HepG2 (cell line): Measurements from ENCODE around the gene MAPK8IP3. TPM values are rescaled to one million over a fixed set of nuclear protein-coding genes. Genes with fewer than 3 reads are reported as not detected.
A peak's percentile ranks its signal among the peaks of the same experiment; 100 is the strongest.

Experiments
- ATAC-seq: fragments of 200-7000 bp; cut with Tn5 transposase; 3 replicates; pipeline ENCODE4 v1.9.1; 2020; ENCODE audit warnings: mild to moderate bottlenecking, moderate library complexity
- BruUV-seq: library from RNA; stranded (reverse); fragments of 400-500 nt; replicated peaks from 2 replicates; lab custom pipeline; 2021; lab: Mats Ljungman, UMichigan
- CTCF ChIA-PET: fragments of 300-600 bp; formaldehyde crosslinking; extraction: SDS; loops from one replicate; lab custom pipeline; 2021; ENCODE audit warnings: low total read pairs, inconsistent platforms, low intra/inter-chr PET ratio; lab: Yijun Ruan, JAX
- POLR2A ChIA-PET: fragments of 350-600 bp; sonication (Branson Sonifier 250); formaldehyde crosslinking; loops from one replicate; lab custom pipeline; 2020; ENCODE audit warnings: antibody characterized with exemption, inconsistent platforms; lab: Yijun Ruan, JAX
- DNase-seq: peaks from one replicate; pipeline ENCODE4 v3.0.0-alpha.2; 2015; ENCODE audit warnings: low spot score
- FAIRE-seq: peaks from 3 replicates; lab custom pipeline; 2011; peaks lifted over from hg19 to GRCh38; lab: Jason Lieb, UNC
- H2AFZ ChIP-seq: one replicate; pipeline ENCODE4 v1.6.1; 2011; ENCODE audit warnings: low read length, inconsistent platforms
- H3K27ac ChIP-seq: fragments of 300-600 bp; 3 replicates; pipeline ENCODE4 v1.8.0; 2011; ENCODE audit warnings: mixed run types, mild to moderate bottlenecking, mixed read lengths, low read length, inconsistent platforms; ENCODE audit not compliant: insufficient read depth; ENCODE audit errors: extremely low read length
- H3K27me3 ChIP-seq, 2 experiments: fragments of 200-600 bp in 1 of 2; 2 replicates in 1 of 2; 3 replicates in 1 of 2; pipeline versions ENCODE4 v1.6.0 to v1.8.0; 2011; ENCODE audit warnings: low read length in 2 of 2, mild to moderate bottlenecking in 2 of 2, moderate library complexity in 2 of 2, inconsistent platforms in 1 of 2; ENCODE audit not compliant: insufficient read depth in 2 of 2, control insufficient read depth in 1 of 2
- H3K36me3 ChIP-seq, 2 experiments: fragments of 200-600 bp in 1 of 2; replicated peaks in 1 of 2; 2 replicates in 1 of 2; 3 replicates in 1 of 2; pipeline versions ENCODE4 v1.5.1 to v1.8.0; 2011; ENCODE audit warnings: low read length in 2 of 2, inconsistent platforms in 1 of 2; ENCODE audit not compliant: insufficient read depth in 2 of 2, control insufficient read depth in 1 of 2
- H3K4me1 ChIP-seq: 2 replicates; pipeline ENCODE4 v1.5.1; 2012; ENCODE audit warnings: low read length, inconsistent platforms; ENCODE audit not compliant: insufficient read depth
- H3K4me2 ChIP-seq: 2 replicates; pipeline ENCODE4 v1.6.0; 2011; ENCODE audit warnings: low read depth, low read length, inconsistent platforms
- H3K4me3 ChIP-seq, 3 experiments: fragments of 200-600 bp in 1 of 3; sonication (generic), shearing (Covaris generic) in 1 of 3; replicated peaks in 1 of 3; 2 replicates each; pipeline ENCODE4 v1.5.1; 2011 to 2016; ENCODE audit warnings: low read length in 3 of 3, inconsistent platforms in 2 of 3, low read depth in 2 of 3, mild to moderate bottlenecking in 2 of 3, control low read depth in 1 of 3, mixed read lengths in 1 of 3; ENCODE audit not compliant: insufficient read depth in 1 of 3
- H3K79me2 ChIP-seq: one replicate; pipeline ENCODE4 v1.6.1; 2011; ENCODE audit warnings: low read length, inconsistent platforms; ENCODE audit not compliant: insufficient read depth
- H3K9ac ChIP-seq: 2 replicates; pipeline ENCODE4 v1.6.0; 2011; ENCODE audit warnings: mild to moderate bottlenecking, low read depth, low read length, inconsistent platforms; ENCODE audit not compliant: insufficient read depth
- H3K9me3 ChIP-seq: 2 replicates; pipeline ENCODE4 v1.5.1; 2012; ENCODE audit warnings: mild to moderate bottlenecking, low read length
- H4K20me1 ChIP-seq: 2 replicates; pipeline ENCODE4 v1.6.0; 2011; ENCODE audit warnings: inconsistent platforms, mild to moderate bottlenecking, low read length, moderate library complexity; ENCODE audit not compliant: insufficient read depth
- GATAD2A ChIP-seq: IDR thresholded peaks from 2 replicates; pipeline ENCODE4 v1.6.1; 2016
- KDM4B ChIP-seq: sonication (generic); formaldehyde crosslinking; IDR thresholded peaks from 2 replicates; pipeline ENCODE4 v1.4.0; 2020; ENCODE audit warnings: missing genetic modification reagents
- MAF1 ChIP-seq: sonication (generic); formaldehyde crosslinking; IDR thresholded peaks from 2 replicates; pipeline ENCODE4 v1.5.0; 2020; ENCODE audit warnings: missing genetic modification reagents, borderline replicate concordance
- RXRB ChIP-seq: IDR thresholded peaks from 2 replicates; pipeline ENCODE4 v1.6.1; 2016; ENCODE audit warnings: borderline replicate concordance, missing genetic modification reagents, missing compliant biosample characterization
- SMARCE1 ChIP-seq: fragments of 450-650 bp; IDR thresholded peaks from 2 replicates; pipeline ENCODE4 v1.6.1; 2017; ENCODE audit warnings: borderline replicate concordance
- SP5 ChIP-seq: IDR thresholded peaks from 2 replicates; pipeline ENCODE4 v1.6.1; 2016; ENCODE audit warnings: low read depth, borderline replicate concordance
- TBL1XR1 ChIP-seq: fragments of 150-350 bp; IDR thresholded peaks from 2 replicates; pipeline ENCODE4 v1.6.1; 2014; ENCODE audit warnings: borderline replicate concordance, low read length; ENCODE audit not compliant: partially characterized antibody
- ZFP36L1 ChIP-seq: sonication (generic); formaldehyde crosslinking; IDR thresholded peaks from 2 replicates; pipeline ENCODE4 v1.8.0; 2022; ENCODE audit warnings: mild to moderate bottlenecking, missing genetic modification reagents, moderate library complexity
- ZKSCAN5 ChIP-seq: sonication (generic); formaldehyde crosslinking; IDR thresholded peaks from 2 replicates; pipeline ENCODE4 v1.5.1; 2020; ENCODE audit warnings: mild to moderate bottlenecking, missing genetic modification reagents
- ZNF678 ChIP-seq: sonication (generic); formaldehyde crosslinking; IDR thresholded peaks from 2 replicates; pipeline ENCODE4 v1.4.0; 2020; ENCODE audit warnings: mild to moderate bottlenecking, missing genetic modification reagents
- WGBS: methylation state at CpG from one replicate; pipeline ENCODE4 v1.1.6; 2017; ENCODE audit warnings: low lambda C conversion rate; 5-methylcytosine and 5-hydroxymethylcytosine counted together
- in situ Hi-C: cut with HindIII; loops from 2 replicates; pipeline ENCODE4 v1.10.0; 2017; ENCODE audit warnings: low pct_unique_long_range_greater_than_20kb; ENCODE audit not compliant: extremely low pct_ligation_motif_present
- intact Hi-C: fragments of 100-400 bp; cut with micrococcal nuclease; formaldehyde crosslinking; loops from one replicate; pipeline ENCODE4 v1.10.0; 2022; ENCODE audit not compliant: unreplicated experiment
- polyA plus RNA-seq, 8 experiments: library from polyadenylated mRNA; depleted of rRNA in 3 of 8; stranded (reverse) in 7 of 8; unstranded in 1 of 8; fragments of >200 nt; fragmentation: Illumina TruSeq in 4 of 8; extraction: Trizol in 4 of 8; gene quantifications; 2 replicates each; pipeline versions ENCODE4 v1.2.1 to v1.2.3, GENCODE V29; 2011 to 2016; ENCODE audit warnings: low read depth in 4 of 8, missing spikeins in 1 of 8, mixed read lengths in 1 of 8; ENCODE audit not compliant: insufficient read depth in 1 of 8
- total RNA-seq, 5 experiments: library from RNA; depleted of rRNA; stranded (reverse); fragments of >200 nt; fragmentation: Illumina TruSeq; extraction: Trizol; gene quantifications; 2 replicates each; pipeline ENCODE4 v1.2.3, GENCODE V29; 2016; ENCODE audit warnings: low read depth in 1 of 5
- TF ChIP-seq, protein P1 (sequence below): sonication (generic); formaldehyde crosslinking; IDR thresholded peaks from 2 replicates; pipeline ENCODE4 v1.4.0; 2020; ENCODE audit warnings: missing genetic modification reagents
- TF ChIP-seq, protein P2 (sequence below), 2 experiments: sonication (generic) in 1 of 2; formaldehyde crosslinking in 1 of 2; IDR thresholded peaks; 2 replicates each; pipeline versions ENCODE4 v1.6.1 to v1.9.0; 2014 to 2022; ENCODE audit warnings: antibody characterized with exemption in 1 of 2, borderline replicate concordance in 1 of 2, inconsistent platforms in 1 of 2, low read depth in 1 of 2, missing genetic modification reagents in 1 of 2

The MAPK8IP3 gene
- total and polyA plus RNA-seq, 2 of the 13 experiments (the other 11 are each of a cell fraction or from before 2014, with no cell fraction given) = 25.1 to 41.7 TPM

- FAIRE-seq (no peak), ATAC-seq (peak; percentile 28; the same call in 2 of the 3 replicates), DNase-seq (no peak)
- no peaks in the 10 kb centered on the region for H4K20me1 ChIP-seq
- TF ChIP-seq SMARCE1 = no peak
- TF ChIP-seq ZKSCAN5 (CRISPR knock-in tag) = no peak
- TF ChIP-seq SP5 (CRISPR knock-in tag) = no peak
- TF ChIP-seq, protein P1, sequence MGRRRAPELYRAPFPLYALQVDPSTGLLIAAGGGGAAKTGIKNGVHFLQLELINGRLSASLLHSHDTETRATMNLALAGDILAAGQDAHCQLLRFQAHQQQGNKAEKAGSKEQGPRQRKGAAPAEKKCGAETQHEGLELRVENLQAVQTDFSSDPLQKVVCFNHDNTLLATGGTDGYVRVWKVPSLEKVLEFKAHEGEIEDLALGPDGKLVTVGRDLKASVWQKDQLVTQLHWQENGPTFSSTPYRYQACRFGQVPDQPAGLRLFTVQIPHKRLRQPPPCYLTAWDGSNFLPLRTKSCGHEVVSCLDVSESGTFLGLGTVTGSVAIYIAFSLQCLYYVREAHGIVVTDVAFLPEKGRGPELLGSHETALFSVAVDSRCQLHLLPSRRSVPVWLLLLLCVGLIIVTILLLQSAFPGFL = no peak
- no peak for TF ChIP-seq ZNF678
- TF ChIP-seq TBL1XR1 = no peak
- no peak for TF ChIP-seq ZFP36L1 (CRISPR knock-in tag)
- TF ChIP-seq, protein P2, sequence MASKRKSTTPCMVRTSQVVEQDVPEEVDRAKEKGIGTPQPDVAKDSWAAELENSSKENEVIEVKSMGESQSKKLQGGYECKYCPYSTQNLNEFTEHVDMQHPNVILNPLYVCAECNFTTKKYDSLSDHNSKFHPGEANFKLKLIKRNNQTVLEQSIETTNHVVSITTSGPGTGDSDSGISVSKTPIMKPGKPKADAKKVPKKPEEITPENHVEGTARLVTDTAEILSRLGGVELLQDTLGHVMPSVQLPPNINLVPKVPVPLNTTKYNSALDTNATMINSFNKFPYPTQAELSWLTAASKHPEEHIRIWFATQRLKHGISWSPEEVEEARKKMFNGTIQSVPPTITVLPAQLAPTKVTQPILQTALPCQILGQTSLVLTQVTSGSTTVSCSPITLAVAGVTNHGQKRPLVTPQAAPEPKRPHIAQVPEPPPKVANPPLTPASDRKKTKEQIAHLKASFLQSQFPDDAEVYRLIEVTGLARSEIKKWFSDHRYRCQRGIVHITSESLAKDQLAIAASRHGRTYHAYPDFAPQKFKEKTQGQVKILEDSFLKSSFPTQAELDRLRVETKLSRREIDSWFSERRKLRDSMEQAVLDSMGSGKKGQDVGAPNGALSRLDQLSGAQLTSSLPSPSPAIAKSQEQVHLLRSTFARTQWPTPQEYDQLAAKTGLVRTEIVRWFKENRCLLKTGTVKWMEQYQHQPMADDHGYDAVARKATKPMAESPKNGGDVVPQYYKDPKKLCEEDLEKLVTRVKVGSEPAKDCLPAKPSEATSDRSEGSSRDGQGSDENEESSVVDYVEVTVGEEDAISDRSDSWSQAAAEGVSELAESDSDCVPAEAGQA (IDR thresholded peaks at IDR 0.05; ENCODE audit: low read depth) = no peak
- TF ChIP-seq, protein P2 (CRISPR knock-in tag; IDR thresholded peaks at IDR 0.05; ENCODE audit: borderline replicate concordance) = no peak
- TF ChIP-seq MAF1 (CRISPR knock-in tag) = no peak
- no peak for TF ChIP-seq RXRB
- no peak for TF ChIP-seq GATAD2A (CRISPR knock-in tag)
- no peak for TF ChIP-seq KDM4B
- H3K79me2 ChIP-seq = no peaks in the 10 kb centered on the region
- H3K9me3 ChIP-seq = no peaks in the 10 kb centered on the region
- no peaks in the 10 kb centered on the region for H3K4me1 ChIP-seq
- 80% methylated on average over 1 of the region's 8 CpGs for WGBS
- POLR2A ChIA-PET = interaction anchor here (1.2 kb wide), 1 partner anchor 10 kb away, joined by 6 read pairs; the partner anchor contains the start of gene JPT2
- no TSS peak for BruUV-seq
- CTCF ChIA-PET = no interaction called here
- no peaks in the 10 kb centered on the region for H3K27me3 ChIP-seq
- in situ Hi-C loops = no loop called here
- intact Hi-C loops = no loop called here
- H3K9ac ChIP-seq = no peak overlapping the region
- no peak overlapping the region for H2AFZ ChIP-seq
- no peak overlapping the region for H3K4me3 ChIP-seq
- no peak overlapping the region for H3K4me2 ChIP-seq
- H3K36me3 ChIP-seq = peaks cover 33 to 95% of the 10 kb centered on the region in 2 experiments
- H3K27ac ChIP-seq = no peak overlapping the region
Measured at GRCh38 chr16:1667271-1667670, 38.7 kb upstream of the MAPK8IP3 start.
